NCI-H2107 treated with DMSO at 0.1 percent for 48 hours (cell line): ENCODE data around the gene XPR1.

ENCODE experiments used
- DNase-seq: peaks from one replicate; lab custom pipeline; 2025; ENCODE audit not compliant: unreplicated experiment; lab: John Stamatoyannopoulos, UW

XPR1 gene

GRCh38 chr1:180884588-180885300 is 252.9 kb downstream of the XPR1 start:
- no peak for DNase-seq

- DNase-seq, result no peak
These were observed 254.5 kb downstream of the XPR1 start for GRCh38 chr1:180886338-180886737.

DNA sequence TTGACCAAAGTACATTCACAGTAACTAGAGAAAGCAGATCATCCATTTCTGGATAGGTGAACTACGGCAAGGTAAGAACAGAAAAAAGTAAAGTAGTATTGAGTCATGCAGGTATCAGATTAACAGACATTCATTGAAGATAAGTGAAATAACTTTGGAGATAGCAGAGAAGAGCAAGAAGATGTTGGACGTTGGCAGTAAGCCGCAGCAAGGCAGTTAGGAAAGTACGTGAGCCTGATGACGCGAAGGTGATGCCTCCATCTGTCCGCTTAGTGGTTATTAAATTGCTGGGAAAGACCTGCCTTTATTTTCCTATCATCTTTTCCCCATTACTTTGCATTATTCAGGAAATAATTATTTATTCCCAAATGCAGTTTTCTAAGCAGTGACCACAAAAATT is 256.0 kb downstream of the XPR1 start:
- DNase-seq, result no peak

GRCh38 chr1:180888870-180889269 is 257.0 kb downstream of the XPR1 start:
- no peak for DNase-seq

- no peak for DNase-seq
These were observed 257.5 kb downstream of the XPR1 start for GRCh38 chr1:180889325-180889724.

- no peak for DNase-seq
These were observed 260.4 kb downstream of the XPR1 start for GRCh38 chr1:180892272-180892671.

GRCh38 chr1:180892675-180893074 is 260.9 kb downstream of the XPR1 start:
- no peak for DNase-seq

DNA sequence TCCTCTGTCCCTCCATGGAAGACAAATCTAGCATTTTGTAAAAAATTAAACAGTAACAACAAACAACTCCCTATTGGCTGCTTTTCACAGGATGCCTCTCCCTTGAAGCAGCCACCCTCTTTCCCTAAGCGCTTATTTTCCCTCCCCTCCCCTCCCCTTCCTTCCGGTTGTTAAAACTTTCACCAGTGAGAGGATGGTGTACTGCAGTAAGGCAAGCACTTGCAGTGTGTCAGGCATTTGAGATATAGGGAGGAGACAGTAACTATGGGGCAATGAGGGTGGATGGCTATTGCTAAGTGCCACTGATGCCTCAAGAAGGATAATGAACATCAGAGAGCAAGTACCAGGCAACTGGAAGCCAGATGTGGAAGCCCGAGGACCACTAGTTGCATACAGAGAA is 261.8 kb downstream of the XPR1 start:
- no peak for DNase-seq

- DNase-seq, result no peak
These were observed 264.3 kb downstream of the XPR1 start for GRCh38 chr1:180896161-180896560.

DNA sequence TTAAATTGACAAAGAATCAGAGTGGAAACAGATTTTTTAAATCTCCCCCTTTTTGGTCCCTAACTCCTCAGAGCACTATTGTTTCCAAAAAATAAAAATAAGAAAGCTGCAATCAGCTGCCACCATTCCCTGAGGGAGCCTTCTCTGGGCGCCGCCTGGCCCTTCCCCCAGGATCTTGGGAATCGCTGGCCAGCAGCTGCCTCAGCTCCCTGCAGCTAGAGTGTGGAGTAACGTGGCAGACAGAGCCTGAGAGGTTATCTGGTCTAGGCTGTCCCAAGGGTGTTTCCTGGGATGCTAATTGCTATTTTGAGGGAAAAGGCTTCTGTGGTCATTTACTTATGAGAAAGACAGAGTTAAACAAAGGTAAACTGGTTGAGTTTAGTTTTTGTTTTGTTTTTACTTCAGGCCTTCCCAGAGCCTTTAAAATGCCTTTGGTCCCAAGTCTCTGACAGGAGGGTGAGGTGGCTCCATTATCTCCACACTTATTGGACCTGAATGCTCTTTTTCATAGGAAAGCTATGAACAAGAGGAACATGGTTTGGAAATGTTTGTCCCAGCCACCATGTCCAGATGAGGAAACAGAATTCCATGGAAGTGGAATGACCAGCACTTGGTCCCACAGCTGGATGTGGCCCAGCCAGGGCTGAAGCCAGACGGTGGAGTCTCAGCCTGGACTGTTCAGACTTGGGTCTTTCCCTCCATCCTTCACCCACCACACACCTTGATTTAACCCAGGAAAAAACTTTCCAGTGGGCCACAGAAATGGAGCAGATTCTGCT is 266.8 kb downstream of the XPR1 start:
- peak; percentile 35 for DNase-seq

DNA sequence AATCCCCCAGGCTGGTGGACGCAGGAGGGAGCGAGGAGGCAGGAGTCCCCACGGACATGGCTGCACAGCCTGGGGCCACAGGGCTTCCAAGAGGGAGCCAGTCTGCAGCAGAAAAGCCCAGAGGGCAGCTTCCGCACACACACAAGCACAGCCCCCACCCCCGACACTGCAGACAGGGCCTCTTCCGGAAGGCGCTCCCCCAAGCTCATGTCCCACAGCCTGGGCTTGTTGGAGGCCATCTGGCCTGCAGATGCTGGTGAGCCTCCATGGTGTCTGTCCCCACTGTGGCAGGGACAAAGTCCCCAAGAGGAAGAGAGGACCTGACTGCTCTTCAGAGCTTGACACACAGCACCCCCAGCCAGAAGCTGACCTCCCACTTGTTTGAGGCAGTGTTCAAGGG is 267.4 kb downstream of the XPR1 start:
- no peak for DNase-seq

GRCh38 chr1:180901076-180901990 is 269.5 kb downstream of the XPR1 start:
- no peak for DNase-seq

- no peak for DNase-seq
These were observed 270.7 kb downstream of the XPR1 start for GRCh38 chr1:180902541-180902940.

DNA sequence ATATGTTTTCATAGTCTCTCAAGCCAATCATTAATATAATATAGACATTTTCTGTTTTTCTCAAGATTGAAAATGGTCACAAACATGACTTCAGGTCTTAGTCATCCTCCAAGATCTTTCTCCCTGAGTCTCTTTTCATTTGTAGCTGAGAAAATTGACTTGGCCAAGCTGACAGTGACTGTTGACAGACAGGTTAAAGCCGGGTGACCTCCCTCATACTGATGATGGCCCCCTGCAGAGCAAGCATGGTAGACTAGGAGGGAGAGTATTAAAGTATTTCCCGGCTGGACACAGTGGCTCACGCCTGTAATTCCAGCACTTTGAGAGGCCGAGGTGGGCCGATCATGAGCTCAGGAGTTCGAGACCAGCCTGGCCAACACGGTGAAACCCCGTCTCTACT is 274.1 kb downstream of the XPR1 start:
- DNase-seq, result no peak

GRCh38 chr1:180906511-180906910 is 274.7 kb downstream of the XPR1 start:
- DNase-seq, result no peak

- no peak for DNase-seq
These were observed 275.7 kb downstream of the XPR1 start for GRCh38 chr1:180907313-180908055.

DNA sequence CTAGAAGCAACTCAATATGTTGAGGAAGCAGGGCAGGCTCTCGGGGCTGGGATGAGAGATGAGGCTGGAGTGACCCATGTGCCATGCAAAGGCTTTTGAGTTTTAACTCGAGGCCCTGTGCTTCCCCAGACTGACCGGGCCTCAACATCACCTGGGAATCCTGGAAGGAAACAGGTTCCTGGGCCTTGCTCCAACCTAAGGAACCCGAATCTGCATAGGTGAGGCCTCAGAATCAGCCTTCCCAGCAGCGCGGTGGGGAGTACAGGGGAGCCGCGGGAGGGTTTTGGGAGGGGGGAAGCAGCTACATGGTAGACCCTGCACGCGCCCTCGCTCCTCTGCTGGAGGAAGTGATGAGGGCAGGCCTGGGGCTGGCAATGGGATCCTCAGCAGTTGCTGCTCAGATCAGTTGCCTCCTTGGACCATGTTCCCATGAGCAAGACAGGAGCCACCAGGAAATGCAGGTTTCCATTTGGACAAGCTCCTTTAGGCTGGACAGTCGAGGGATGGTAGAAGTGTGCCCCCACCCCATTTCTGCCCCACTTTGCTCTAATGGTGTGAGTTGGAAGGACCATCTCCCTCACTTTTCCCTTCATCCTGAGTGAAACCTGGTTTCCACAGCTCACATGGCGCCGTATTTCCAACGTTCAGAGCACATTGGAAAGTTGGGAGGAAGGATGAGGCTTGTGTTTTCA is 276.4 kb downstream of the XPR1 start:
- DNase-seq, result no peak

DNA sequence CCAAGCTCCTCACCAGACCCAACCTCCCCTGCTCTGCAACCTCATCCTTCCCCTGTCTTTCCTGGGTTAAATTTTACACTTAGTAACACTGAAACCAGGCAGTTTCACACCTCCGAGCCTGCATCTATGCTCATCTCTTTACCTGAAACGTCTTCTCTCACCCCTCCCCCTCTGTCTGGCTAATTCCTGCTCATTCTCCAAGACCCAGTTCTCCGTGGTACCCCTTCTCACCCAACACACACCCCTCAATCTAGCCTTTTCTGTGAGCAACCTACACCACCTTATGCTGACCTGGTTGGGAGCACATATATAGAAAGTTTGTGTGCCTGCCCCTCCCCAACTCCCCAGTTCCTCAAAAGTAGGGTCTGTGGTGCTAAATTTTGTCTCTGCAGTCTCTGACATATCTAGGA is 277.2 kb downstream of the XPR1 start:
- DNase-seq, result no peak

GRCh38 chr1:180909462-180909976 is 277.7 kb downstream of the XPR1 start:
- no peak for DNase-seq

GRCh38 chr1:180911640-180912191 is 279.9 kb downstream of the XPR1 start:
- no peak for DNase-seq
